Hepatocyte (in vitro differentiated cells): ENCODE measurements around the gene MBD3L2B. TPM values are rescaled to one million over a fixed set of nuclear protein-coding genes. Genes with fewer than 3 reads are reported as not detected.

Source experiments
- DNase-seq: peaks from one replicate; pipeline ENCODE4 v3.0.0-alpha.2; 2016; ENCODE audit warnings: low spot score
- H2AFZ ChIP-seq: fragments of 200-600 bp; sonication (generic); 2 replicates; pipeline ENCODE4 v1.6.0; 2016; ENCODE audit warnings: antibody characterized with exemption, mild to moderate bottlenecking
- H3K27ac ChIP-seq: fragments of 200-600 bp; sonication (generic); 2 replicates; pipeline ENCODE4 v1.5.1; 2016; ENCODE audit warnings: mild to moderate bottlenecking
- H3K27me3 ChIP-seq: fragments of 200-600 bp; sonication (generic); 2 replicates; pipeline ENCODE4 v1.6.1; 2016
- H3K36me3 ChIP-seq: fragments of 200-600 bp; sonication (generic); replicated peaks from 2 replicates; pipeline ENCODE4 v1.5.1; 2016; ENCODE audit warnings: low read depth; ENCODE audit not compliant: insufficient read depth
- H3K4me1 ChIP-seq: fragments of 200-600 bp; sonication (generic); 2 replicates; pipeline ENCODE4 v1.5.1; 2016; ENCODE audit warnings: mild to moderate bottlenecking, moderate library complexity; ENCODE audit not compliant: insufficient read depth
- H3K4me2 ChIP-seq: fragments of 200-600 bp; sonication (generic); 2 replicates; pipeline ENCODE4 v1.6.0; 2016
- H3K4me3 ChIP-seq: fragments of 200-600 bp; sonication (generic); 2 replicates; pipeline ENCODE4 v1.5.1; 2016; ENCODE audit warnings: mild to moderate bottlenecking
- H3K79me2 ChIP-seq: fragments of 200-600 bp; sonication (generic); 2 replicates; pipeline ENCODE4 v1.6.0; 2017; ENCODE audit warnings: mild to moderate bottlenecking
- H3K9me2 ChIP-seq: fragments of 200-600 bp; sonication (generic); replicated peaks from 2 replicates; pipeline ENCODE4 v1.6.0; 2017; ENCODE audit warnings: mild to moderate bottlenecking; ENCODE audit not compliant: insufficient read depth
- H3K9me3 ChIP-seq: fragments of 200-600 bp; sonication (generic); 2 replicates; pipeline ENCODE4 v1.5.1; 2016; ENCODE audit warnings: low read depth, mild to moderate bottlenecking
- H4K20me1 ChIP-seq: fragments of 200-600 bp; sonication (generic); 2 replicates; pipeline ENCODE4 v1.6.0; 2016; ENCODE audit warnings: mild to moderate bottlenecking; ENCODE audit not compliant: insufficient read depth, poor library complexity, severe bottlenecking
- CTCF ChIP-seq: fragments of 200-600 bp; sonication (generic); IDR thresholded peaks from 2 replicates; pipeline ENCODE4 v1.5.1; 2016; ENCODE audit warnings: antibody characterized with exemption, mild to moderate bottlenecking; ENCODE audit not compliant: poor library complexity
- EZH2 ChIP-seq: fragments of 200-600 bp; sonication (generic); IDR thresholded peaks from 2 replicates; pipeline ENCODE4 v1.6.1; 2016; ENCODE audit warnings: antibody characterized with exemption, mild to moderate bottlenecking, borderline replicate concordance
- EZH2phosphoT487 ChIP-seq: fragments of 200-600 bp; sonication (generic); IDR thresholded peaks from one replicate; pipeline ENCODE4 v1.6.1; 2018; ENCODE audit warnings: antibody characterized with exemption, mild to moderate bottlenecking, low read depth, moderate library complexity; ENCODE audit not compliant: unreplicated experiment, severe bottlenecking
- WGBS: methylation state at CpG from one replicate; pipeline ENCODE4 v1.1.6; 2016; ENCODE audit warnings: low lambda C conversion rate; ENCODE audit errors: missing lambda C conversion rate; 5-methylcytosine and 5-hydroxymethylcytosine counted together
- polyA plus RNA-seq: library from polyadenylated mRNA; unstranded; fragments of >200 nt; fragmentation: Nextera tagmentation; extraction: Ambion mirVana; gene quantifications from 2 replicates; pipeline ENCODE4 v1.2.1, GENCODE V29; 2016
- total RNA-seq: library from RNA; depleted of rRNA; stranded (reverse); fragments of >200 nt; gene quantifications from 2 replicates; pipeline ENCODE4 v1.2.3, GENCODE V29; 2014

Gene MBD3L2B
- total and polyA plus RNA-seq, 2 experiments from 2014 or later: not detected

DNA sequence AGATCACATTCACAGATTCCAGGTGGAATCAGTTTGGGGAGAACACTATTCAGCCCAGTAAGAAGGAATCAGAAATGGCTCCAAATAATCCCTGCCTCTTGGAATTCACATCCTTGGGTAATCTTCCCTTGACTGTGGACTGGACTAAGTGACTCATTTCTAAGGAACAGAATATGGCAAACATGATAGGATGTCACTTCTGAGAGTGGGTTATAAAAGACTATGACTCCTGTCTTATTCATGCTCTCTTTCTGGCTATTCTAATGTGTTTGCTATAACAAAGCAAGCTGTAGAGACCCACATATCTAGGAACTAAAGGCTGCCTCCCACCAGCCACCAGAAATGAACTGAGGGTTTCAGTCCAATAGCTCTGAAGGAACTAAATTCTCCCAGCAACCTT lies 37.8 kb downstream of the MBD3L2B start:
- no peaks in the 10 kb centered on the region for H3K27me3 ChIP-seq
- H3K27ac ChIP-seq: no peak overlapping the region
- H2AFZ ChIP-seq: no peak overlapping the region
- no peaks in the 10 kb centered on the region for H3K79me2 ChIP-seq
- H3K4me1 ChIP-seq: no peaks in the 10 kb centered on the region
- H3K36me3 ChIP-seq: no peaks in the 10 kb centered on the region
- no peak overlapping the region for H3K4me2 ChIP-seq
- no peak for DNase-seq
- H4K20me1 ChIP-seq: no peaks in the 10 kb centered on the region
- H3K9me3 ChIP-seq: no peaks in the 10 kb centered on the region
- H3K9me2 ChIP-seq: no peaks in the 10 kb centered on the region
- no peak overlapping the region for H3K4me3 ChIP-seq
- TF ChIP-seq CTCF: no peak
- no peak for TF ChIP-seq EZH2
- no peak for TF ChIP-seq EZH2phosphoT487

- H2AFZ ChIP-seq: no peak overlapping the region
- H3K9me2 ChIP-seq: no peaks in the 10 kb centered on the region
- H3K4me3 ChIP-seq: no peak overlapping the region
- H3K79me2 ChIP-seq: no peaks in the 10 kb centered on the region
- no peaks in the 10 kb centered on the region for H3K4me1 ChIP-seq
- no peaks in the 10 kb centered on the region for H3K36me3 ChIP-seq
- H3K9me3 ChIP-seq: no peaks in the 10 kb centered on the region
- 81% methylated on average over 3 of the region's 3 CpGs for WGBS
- no peak overlapping the region for H3K4me2 ChIP-seq
- no peaks in the 10 kb centered on the region for H4K20me1 ChIP-seq
- no peaks in the 10 kb centered on the region for H3K27me3 ChIP-seq
- no peak for TF ChIP-seq EZH2
- TF ChIP-seq CTCF: no peak
- no peak for TF ChIP-seq EZH2phosphoT487
- DNase-seq: no peak
- no peak overlapping the region for H3K27ac ChIP-seq
These were observed 41.8 kb downstream of the MBD3L2B start for GRCh38 chr19:6979399-6979798.

DNA sequence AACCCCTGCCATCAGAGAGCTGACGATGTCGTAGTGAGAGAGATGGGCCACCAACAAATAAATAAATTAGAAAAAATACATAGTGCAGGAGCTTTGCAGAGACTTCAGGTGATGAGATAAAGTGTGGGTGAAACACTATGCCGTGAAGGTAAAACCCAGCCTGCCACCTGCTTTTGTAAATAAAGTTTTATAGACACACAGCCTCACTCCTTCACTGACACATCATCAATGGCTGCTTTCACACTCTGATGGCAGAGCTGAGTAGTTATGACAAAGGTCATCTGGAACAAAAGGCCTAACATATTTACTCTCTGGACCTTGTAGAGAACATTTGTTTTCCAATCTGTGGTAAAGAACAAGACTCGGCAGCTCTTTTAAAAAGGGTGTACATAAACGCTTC lies 45.0 kb downstream of the MBD3L2B start:
- 82% methylated on average over 5 of the region's 5 CpGs for WGBS
- Histone ChIP-seq H3K4me2 (no peak overlapping the region), H2AFZ (no peak overlapping the region), H3K4me1 (no peaks in the 10 kb centered on the region), H3K79me2 (no peaks in the 10 kb centered on the region), H3K36me3 (no peaks in the 10 kb centered on the region), H4K20me1 (no peaks in the 10 kb centered on the region), H3K9me2 (no peaks in the 10 kb centered on the region), H3K27ac (no peak overlapping the region), H3K9me3 (no peaks in the 10 kb centered on the region), H3K27me3 (no peaks in the 10 kb centered on the region), H3K4me3 (no peak overlapping the region)
- no peak for TF ChIP-seq CTCF
- TF ChIP-seq EZH2phosphoT487: no peak
- no peak for TF ChIP-seq EZH2
- no peak for DNase-seq

DNA sequence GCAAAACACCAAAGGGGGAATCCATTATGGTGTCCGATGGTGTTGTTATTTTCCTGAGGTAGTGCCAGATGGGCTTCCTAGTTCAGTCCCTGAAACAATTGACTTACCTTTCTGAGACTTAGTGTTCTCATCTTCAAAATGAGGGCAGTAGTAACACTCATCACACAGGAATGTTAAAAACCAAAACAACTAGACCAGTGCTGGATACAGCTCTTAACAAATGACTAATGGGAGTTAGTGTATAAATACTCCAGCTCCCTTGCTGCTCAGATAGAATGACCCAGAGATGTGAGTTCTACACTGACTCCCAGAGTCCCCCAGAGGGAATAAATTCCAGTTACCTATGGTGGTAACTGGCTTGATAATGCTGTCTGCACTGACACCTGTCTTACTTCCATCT lies 49.9 kb downstream of the MBD3L2B start:
- TF ChIP-seq EZH2phosphoT487: no peak
- no peak for TF ChIP-seq EZH2
- TF ChIP-seq CTCF: no peak
- WGBS: 64% methylated on average over 1 of the region's 1 CpG
- Histone ChIP-seq H3K4me2 (no peak overlapping the region), H3K27ac (no peak overlapping the region), H4K20me1 (no peaks in the 10 kb centered on the region), H2AFZ (no peak overlapping the region), H3K9me2 (no peaks in the 10 kb centered on the region), H3K9me3 (no peaks in the 10 kb centered on the region), H3K36me3 (no peaks in the 10 kb centered on the region), H3K4me3 (no peak overlapping the region), H3K79me2 (no peaks in the 10 kb centered on the region), H3K4me1 (no peaks in the 10 kb centered on the region), H3K27me3 (no peaks in the 10 kb centered on the region)
- DNase-seq: no peak
